NOMO-1 treated with dmso at 0.1 percent for 144 hours (cell line): ENCODE measurements around the gene TIE1.

Experiments used
- DNase-seq: peaks from one replicate; lab custom pipeline; 2025; ENCODE audit not compliant: unreplicated experiment; lab: John Stamatoyannopoulos, UW

The TIE1 gene

GRCh38 chr1:43292679-43293078 is 8.1 kb upstream of the TIE1 start:
- DNase-seq: no peak

- no peak for DNase-seq
Observed at GRCh38 chr1:43293176-43293575, 7.6 kb upstream of the TIE1 start.

DNA sequence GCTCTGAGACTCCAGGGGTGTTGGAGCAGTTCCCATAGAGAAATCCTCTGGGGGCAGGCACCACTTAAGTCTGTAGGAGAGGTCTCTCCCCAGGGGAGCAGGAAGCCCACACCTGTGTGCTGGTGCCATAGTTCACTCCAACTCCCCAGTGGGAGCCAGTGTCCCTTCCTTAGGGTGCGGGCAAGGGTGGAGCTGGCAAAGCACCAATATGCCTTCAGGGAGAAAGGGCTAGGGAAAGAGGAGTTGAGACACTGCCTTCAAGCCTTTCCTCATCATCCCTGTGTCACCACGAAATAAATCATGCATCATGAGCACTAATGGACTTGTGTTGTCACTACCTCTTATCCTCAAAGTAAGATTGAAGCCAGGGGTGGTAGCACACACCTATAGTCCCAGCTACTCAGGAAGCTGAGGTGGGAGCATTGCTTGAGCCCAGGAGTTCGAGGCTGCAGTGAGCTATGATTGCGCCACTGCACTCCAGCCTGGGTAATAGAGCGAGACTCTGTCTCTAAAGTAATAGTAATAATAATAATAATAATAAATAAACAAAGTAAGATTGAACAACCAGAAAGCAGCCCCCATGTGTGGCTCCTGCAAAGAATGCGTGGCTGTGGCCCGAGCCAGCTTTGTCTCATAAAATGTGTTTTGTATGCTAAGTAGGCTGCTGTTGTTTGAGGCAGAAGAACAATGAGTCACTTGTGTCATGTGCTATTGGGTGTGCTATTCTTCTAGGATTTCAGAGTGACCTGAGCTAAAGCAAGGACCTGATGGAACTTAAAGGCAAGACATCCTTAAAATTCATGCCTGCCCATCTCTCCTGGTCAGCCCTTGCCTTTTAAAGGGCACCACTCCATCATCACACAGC is 6.7 kb upstream of the TIE1 start:
- no peak for DNase-seq

DNA sequence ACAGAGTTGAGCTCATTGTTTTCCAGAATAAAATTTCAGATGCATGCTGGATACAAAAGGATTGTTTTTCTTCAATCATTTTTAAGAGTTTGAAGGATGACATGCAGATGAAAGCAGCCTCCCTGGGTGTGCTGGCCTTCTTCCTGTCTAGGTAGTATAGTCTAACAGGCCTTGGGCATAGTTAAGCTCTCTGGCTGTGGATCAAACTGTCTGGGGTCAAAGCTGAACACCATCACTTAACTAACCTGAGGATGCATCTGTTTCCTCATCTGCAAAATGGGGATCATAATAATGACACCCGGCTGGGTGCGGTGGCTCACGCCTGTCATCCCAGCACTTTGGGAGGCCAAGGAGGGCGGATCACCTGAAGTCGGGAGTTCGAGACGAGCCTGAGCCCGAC is 6.0 kb upstream of the TIE1 start:
- no peak for DNase-seq

DNA sequence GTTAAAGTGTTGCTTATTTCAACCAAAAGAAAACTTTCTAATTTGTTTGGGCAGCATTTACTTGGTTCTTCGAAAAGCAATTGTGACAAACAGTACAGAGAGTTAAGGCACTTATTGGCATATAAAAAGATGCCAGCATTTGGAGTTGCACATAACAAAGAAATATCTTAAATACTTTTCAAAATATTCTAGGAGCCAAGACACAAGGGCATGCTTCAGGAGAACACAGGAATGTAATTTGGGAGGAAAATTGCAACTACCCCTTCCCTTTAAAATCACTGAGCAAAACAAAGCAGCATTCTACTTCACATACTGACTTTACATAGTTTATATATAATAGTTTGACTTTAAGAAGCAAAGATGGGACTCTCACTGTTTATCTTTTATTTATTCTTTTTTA is 4.6 kb upstream of the TIE1 start:
- DNase-seq: no peak

GRCh38 chr1:43298055-43298454 is 2.7 kb upstream of the TIE1 start:
- DNase-seq: no peak

GRCh38 chr1:43299101-43299500 is 1.7 kb upstream of the TIE1 start:
- no peak for DNase-seq

DNA sequence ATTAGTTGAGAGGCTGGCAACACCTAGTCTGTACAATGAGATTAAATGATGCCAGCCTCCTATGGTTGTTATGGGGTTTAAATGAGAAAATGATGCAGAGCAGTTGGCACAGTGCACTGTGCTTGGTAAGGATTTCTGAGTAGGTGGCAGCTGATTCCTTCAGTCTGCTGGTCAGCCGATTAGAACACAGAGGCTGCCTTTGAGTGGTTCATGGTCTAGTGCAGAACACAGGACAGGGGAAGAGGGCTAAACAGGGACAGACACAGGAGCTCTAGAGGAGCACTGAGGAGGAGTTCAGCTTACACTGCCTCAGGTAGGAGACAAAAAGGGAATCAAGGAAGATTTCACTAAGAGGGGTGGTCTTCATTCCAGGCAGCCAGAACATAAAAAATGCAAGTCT is 1.4 kb downstream of the TIE1 start:
- DNase-seq: no peak

- DNase-seq: no peak
Observed at GRCh38 chr1:43302721-43303470, 2.1 kb downstream of the TIE1 start.

DNA sequence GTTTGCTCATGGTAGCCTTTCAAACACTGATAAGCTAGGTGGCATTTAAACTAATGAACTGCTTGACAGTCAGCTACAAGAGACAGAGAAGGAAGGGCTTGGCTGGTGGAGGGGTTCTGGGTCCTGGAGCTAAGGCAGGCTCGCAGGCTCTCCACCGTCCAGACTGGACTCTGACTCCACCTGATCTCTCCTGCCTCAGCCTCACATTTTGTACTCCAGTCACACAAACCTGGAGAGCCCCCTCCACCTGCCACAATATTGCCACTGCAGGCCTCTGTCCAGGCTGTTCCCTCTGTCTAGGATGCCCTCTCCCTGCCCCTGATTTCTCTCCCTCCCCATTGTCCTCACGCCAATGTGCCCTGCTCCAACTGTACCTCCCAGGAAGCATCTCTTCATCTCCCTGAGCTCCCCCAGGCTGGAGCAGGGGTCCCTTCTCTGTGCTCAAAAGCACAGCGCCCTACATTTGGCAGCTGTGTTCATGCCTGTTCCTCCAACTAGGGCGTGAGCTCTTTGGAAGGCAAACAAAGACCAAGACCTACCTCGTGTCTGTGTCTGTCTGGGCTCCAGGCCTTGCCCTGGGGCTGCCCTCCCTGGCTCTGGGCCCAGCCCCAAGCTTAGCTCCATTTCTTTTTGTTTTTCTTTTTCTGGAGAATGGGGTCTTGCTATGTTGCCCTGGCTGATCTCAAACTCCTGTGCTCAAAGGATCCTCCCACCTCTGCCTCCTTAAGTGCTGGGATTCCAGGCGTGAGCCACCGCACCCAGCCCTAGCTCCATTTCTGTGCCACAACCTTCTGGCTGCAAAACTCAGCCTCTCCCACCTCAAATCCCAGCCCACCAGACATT is 2.9 kb downstream of the TIE1 start:
- DNase-seq: no peak

- no peak for DNase-seq
Observed at GRCh38 chr1:43304314-43304681, 3.5 kb downstream of the TIE1 start.

DNA sequence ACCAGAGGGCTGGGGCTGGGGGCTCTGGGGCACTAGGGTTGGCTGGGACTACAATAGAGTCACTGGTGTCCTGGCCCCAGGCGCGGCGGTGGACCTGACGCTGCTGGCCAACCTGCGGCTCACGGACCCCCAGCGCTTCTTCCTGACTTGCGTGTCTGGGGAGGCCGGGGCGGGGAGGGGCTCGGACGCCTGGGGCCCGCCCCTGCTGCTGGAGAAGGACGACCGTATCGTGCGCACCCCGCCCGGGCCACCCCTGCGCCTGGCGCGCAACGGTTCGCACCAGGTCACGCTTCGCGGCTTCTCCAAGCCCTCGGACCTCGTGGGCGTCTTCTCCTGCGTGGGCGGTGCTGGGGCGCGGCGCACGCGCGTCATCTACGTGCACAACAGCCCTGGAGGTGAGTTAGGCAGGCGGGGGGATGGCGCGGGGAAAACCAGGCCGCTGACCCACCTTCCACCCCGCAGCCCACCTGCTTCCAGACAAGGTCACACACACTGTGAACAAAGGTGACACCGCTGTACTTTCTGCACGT is 4.1 kb downstream of the TIE1 start:
- no peak for DNase-seq

- no peak for DNase-seq
Observed at GRCh38 chr1:43305461-43305860, 4.7 kb downstream of the TIE1 start.

GRCh38 chr1:43305926-43306687 is 5.3 kb downstream of the TIE1 start:
- DNase-seq: no peak

DNA sequence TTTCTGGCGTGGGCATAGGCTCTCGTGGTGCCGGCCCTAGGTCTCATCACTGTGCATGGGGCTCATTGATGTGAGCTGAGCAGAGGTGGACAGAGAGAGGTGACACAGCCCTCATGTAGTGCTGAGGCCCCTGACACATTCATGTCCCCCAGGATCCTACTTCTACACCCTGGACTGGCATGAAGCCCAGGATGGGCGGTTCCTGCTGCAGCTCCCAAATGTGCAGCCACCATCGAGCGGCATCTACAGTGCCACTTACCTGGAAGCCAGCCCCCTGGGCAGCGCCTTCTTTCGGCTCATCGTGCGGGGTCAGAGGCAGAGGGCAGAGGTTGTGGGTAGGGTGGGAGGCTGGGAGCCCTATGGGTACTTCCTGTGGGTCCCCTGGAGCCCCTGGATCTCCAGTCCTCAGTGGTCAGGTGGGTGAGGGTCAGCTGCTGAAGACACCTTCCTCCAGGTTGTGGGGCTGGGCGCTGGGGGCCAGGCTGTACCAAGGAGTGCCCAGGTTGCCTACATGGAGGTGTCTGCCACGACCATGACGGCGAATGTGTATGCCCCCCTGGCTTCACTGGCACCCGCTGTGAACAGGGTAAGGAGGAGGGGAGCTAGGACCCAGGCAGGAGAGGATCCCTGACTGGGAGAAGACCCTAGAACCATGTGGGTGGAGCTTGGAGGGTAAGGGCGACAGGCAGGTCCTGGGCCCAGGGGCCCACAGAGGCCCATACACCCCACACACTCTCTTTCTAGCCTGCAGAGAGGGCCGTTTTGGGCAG is 6.1 kb downstream of the TIE1 start:
- no peak for DNase-seq

DNA sequence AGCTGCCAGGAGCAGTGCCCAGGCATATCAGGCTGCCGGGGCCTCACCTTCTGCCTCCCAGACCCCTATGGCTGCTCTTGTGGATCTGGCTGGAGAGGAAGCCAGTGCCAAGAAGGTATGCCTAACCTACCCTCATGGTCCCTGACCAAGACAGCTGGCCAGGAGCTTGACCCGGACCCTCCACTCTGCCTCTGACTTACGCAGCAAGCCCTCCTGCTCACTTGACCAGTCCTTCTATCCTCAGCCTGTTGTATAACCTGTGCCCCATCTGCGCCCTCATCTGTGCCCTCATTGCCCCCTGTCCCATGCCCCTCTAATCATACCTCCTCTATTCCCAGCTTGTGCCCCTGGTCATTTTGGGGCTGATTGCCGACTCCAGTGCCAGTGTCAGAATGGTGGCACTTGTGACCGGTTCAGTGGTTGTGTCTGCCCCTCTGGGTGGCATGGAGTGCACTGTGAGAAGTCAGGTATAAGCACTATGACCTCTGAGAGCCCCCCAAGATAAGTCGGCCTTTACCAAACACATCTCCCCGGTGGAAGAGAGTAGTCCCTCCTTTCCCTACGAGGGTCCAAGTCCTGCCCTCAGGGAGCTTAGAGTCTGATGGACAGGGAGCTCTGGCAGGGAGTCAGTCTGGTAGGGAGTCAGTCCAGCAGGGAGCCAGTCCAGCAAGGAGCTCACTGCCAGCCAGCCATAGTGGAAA is 6.8 kb downstream of the TIE1 start:
- no peak for DNase-seq

DNA sequence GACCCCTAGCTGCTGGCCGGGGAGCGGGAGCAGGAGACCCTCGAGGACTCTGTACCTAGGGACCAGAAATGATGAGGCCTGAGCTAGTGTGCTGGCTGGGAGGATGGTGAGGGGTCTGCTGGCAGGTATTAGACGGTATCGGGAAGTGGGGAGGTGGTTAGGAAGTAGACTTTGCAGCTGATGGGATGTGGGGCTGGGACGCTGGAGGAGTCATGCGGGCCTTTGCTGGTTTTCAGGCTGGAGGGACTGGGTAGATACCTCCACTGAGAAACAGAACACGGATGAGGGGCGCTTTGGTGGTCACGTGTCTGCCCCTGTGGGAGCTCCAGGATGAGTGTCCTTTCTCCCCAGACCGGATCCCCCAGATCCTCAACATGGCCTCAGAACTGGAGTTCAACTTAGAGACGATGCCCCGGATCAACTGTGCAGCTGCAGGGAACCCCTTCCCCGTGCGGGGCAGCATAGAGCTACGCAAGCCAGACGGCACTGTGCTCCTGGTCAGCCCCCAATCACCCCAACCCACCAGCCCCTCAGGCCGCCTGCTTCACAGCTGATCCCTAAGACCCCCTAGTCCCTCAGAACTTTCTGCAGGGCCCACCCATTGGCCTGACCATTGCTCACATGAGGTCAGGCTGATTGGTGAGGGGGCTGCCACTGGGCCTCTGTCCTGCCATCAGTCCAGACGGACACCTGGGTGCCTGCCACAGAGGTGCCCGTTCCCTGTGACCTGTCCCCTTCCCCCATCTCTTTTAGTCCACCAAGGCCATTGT is 8.0 kb downstream of the TIE1 start:
- no peak for DNase-seq

GRCh38 chr1:43309405-43310025 is 8.7 kb downstream of the TIE1 start:
- no peak for DNase-seq
